ENCODE results near the gene ANXA6. TPM values are rescaled to one million over a fixed set of nuclear protein-coding genes. Genes with fewer than 3 reads are reported as not detected.

ANXA6 gene
- total RNA-seq, 4 donors from 2014 or later = 21.7 to 64.4 (median 49.5) TPM

DNA sequence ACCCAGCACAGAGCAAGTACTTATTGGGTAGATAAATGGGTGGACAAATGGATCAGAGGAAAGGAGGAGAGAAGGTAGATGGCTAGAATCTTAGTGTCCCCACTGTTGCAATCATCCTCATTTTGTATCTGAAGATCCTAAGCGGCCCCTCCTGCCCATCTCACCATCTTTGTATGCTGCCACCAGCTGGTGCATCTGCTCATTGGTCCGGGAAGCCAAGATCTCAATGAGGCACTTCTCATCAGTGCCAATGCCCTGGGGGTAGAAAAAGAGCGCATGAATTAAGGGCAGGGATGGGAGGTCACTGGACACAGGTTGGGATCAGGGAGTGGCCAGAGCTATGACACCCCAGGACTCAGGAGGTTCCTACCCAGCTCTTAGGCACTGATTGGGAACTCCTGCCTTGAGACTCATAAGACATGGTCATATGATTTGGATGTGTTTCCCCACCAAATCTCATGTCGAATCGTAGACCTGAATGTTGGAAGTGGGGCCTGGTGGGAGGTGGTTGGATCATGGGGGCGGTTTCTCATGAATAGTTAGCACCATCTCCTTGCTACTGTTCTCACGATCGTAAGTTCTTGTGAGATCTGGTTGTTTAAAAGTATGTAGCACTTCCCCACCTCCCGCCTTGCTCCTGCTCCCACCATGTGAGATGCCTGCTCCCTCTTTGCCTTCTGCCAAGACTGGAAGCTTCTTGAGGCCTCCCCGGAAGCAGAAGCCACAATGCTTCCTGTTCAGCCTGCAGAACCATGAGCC lies 20.3 kb downstream of the ANXA6 start:
- no peak overlapping the region for H3K27ac ChIP-seq
- H3K4me3 ChIP-seq = no peak overlapping the region
- H3K4me1 ChIP-seq = peaks cover 7% of the 10 kb centered on the region
- peaks cover 71% of the 10 kb centered on the region for H3K36me3 ChIP-seq
- TF ChIP-seq POLR2AphosphoS5 (IDR thresholded peaks at IDR 0.05) (no peak), EP300 (IDR thresholded peaks at IDR 0.05) (no peak), POLR2A (IDR thresholded peaks at IDR 0.05) (no peak)
- TF ChIP-seq, protein P1, sequence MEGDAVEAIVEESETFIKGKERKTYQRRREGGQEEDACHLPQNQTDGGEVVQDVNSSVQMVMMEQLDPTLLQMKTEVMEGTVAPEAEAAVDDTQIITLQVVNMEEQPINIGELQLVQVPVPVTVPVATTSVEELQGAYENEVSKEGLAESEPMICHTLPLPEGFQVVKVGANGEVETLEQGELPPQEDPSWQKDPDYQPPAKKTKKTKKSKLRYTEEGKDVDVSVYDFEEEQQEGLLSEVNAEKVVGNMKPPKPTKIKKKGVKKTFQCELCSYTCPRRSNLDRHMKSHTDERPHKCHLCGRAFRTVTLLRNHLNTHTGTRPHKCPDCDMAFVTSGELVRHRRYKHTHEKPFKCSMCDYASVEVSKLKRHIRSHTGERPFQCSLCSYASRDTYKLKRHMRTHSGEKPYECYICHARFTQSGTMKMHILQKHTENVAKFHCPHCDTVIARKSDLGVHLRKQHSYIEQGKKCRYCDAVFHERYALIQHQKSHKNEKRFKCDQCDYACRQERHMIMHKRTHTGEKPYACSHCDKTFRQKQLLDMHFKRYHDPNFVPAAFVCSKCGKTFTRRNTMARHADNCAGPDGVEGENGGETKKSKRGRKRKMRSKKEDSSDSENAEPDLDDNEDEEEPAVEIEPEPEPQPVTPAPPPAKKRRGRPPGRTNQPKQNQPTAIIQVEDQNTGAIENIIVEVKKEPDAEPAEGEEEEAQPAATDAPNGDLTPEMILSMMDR (IDR thresholded peaks at IDR 0.05) = no peak
- H3K9me3 ChIP-seq = no peaks in the 10 kb centered on the region
- H3K27me3 ChIP-seq = no peaks in the 10 kb centered on the region
- 90% methylated on average over 10 of the region's 10 CpGs for WGBS
- no peak for DNase-seq (ENCODE audit: low spot score in 2 of 2)

DNA sequence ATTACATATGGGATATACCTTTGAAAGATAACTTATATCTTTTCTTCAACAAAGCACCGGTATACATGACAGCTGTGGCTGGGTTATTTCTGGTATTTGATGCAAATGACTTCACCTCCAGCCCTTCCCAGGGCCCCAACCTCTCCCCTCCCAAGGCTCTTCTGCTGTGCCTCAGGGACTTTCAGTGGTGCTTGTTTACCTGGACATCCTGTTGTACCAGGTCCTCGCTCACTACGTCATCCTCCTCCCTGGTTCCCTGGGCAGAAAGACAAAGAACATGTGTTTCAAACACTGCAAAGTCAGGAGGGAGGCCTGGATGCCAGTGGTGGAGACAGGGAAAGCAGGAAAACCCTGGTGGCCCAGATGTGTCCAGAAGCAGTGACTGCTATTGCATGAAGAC lies 23.4 kb downstream of the ANXA6 start:
- no peak overlapping the region for H3K27ac ChIP-seq
- DNase-seq (ENCODE audit: low spot score in 2 of 2) = no peak
- no peaks in the 10 kb centered on the region for H3K9me3 ChIP-seq
- no peak for TF ChIP-seq POLR2A (IDR thresholded peaks at IDR 0.05)
- TF ChIP-seq, protein P1 (IDR thresholded peaks at IDR 0.05) = no peak
- TF ChIP-seq POLR2AphosphoS5 (IDR thresholded peaks at IDR 0.05) = no peak
- no peak for TF ChIP-seq EP300 (IDR thresholded peaks at IDR 0.05)
- 82% methylated on average over 3 of the region's 3 CpGs for WGBS
- no peaks in the 10 kb centered on the region for H3K27me3 ChIP-seq
- no peaks in the 10 kb centered on the region for H3K4me1 ChIP-seq
- H3K4me3 ChIP-seq = no peak overlapping the region
- H3K36me3 ChIP-seq = peaks cover 88% of the 10 kb centered on the region

DNA sequence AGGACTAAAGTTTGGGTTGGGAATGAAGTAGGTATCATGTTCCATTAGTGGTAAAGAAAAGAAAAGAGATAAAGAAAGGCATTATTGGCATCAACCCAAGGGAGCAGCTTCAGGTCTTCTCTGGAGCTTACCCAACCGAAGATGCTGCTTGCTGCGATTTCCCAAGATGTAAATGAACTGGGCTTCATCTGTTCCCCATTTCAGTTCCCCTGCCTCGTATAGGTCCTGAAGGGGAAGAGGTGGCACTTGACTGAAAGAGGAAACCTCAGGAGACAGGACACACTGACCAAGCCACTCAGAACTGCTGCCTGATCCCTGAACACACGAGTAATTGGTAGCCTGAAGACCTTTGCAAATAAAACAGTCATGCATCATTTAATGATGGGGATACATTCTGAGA lies 24.6 kb downstream of the ANXA6 start:
- H3K9me3 ChIP-seq = no peaks in the 10 kb centered on the region
- TF ChIP-seq POLR2AphosphoS5 (IDR thresholded peaks at IDR 0.05) (no peak), EP300 (IDR thresholded peaks at IDR 0.05) (no peak), POLR2A (IDR thresholded peaks at IDR 0.05) (no peak)
- TF ChIP-seq, protein P1 (IDR thresholded peaks at IDR 0.05) = no peak
- no peak for DNase-seq (ENCODE audit: low spot score in 2 of 2)
- no peak overlapping the region for H3K4me3 ChIP-seq
- H3K27ac ChIP-seq = no peak overlapping the region
- no peaks in the 10 kb centered on the region for H3K4me1 ChIP-seq
- WGBS = 74% methylated on average over 4 of the region's 4 CpGs
- no peaks in the 10 kb centered on the region for H3K27me3 ChIP-seq
- H3K36me3 ChIP-seq = peaks cover 86% of the 10 kb centered on the region

DNA sequence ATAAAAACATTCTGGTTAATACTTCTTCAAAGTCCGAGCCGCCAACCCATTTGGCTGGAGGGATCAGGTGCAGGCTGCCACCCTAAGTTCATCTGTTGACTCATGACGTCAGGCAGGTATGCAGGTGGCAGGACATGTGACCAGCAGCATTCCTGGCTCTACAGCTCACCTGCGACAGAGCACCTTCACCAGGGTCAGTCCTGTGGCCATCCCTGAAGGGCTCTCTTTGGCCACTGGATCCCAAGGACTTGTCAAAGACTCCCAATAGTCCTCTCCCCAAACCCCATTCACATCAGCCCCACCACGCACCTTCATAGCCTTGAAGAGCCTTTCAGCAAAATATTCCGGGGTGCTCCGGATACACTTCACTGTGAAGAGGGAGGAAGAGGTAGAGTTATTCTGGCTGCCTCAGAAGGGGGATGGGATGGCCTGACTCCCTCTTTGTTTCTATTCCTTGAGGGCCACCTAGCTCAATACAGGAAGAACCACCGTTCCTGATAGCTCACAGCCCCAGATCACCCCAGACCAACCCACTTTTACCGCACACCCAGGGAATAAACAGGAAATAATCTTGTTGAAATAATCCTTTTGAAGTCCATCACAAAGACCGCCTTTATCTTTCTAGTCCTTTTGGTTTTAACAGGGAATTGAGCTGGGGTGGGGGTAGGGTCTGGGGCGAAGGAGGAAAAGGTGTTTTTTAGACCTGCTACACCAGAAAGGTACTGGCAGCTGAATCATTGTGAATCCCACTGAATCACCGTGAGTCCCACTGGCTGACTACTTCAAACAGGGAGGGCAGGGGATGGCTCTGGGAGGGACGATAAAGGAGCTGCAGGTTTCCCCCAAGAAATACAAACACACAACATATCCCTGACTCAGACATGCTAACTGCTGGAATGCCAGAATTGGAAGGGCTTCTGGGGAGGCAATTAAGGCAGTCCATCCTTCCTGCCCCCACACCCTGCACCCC lies 26.4 kb downstream of the ANXA6 start:
- no peak for TF ChIP-seq POLR2AphosphoS5 (IDR thresholded peaks at IDR 0.05)
- no peak for TF ChIP-seq POLR2A (IDR thresholded peaks at IDR 0.05)
- TF ChIP-seq, protein P1 (IDR thresholded peaks at IDR 0.05) = no peak
- TF ChIP-seq EP300 (IDR thresholded peaks at IDR 0.05) = no peak
- Histone ChIP-seq H3K9me3 (no peaks in the 10 kb centered on the region), H3K27me3 (no peaks in the 10 kb centered on the region), H3K4me3 (no peak overlapping the region), H3K36me3 (peaks cover 83% of the 10 kb centered on the region), H3K27ac (no peak overlapping the region), H3K4me1 (no peaks in the 10 kb centered on the region)
- no peak for DNase-seq (ENCODE audit: low spot score in 2 of 2)
- WGBS = 81% methylated on average over 12 of the region's 13 CpGs

Measured in suprapubic skin (tissue), 4 donors.